Measurements from ENCODE around the gene PARL.

- no peak for TF ChIP-seq GATA3 (IDR thresholded peaks at IDR 0.05; ENCODE audit: low read depth, low read length)
- TF ChIP-seq GATA2 (IDR thresholded peaks at IDR 0.05; ENCODE audit: low read depth, low read length) = no peak
These were observed 6.6 kb downstream of the PARL start for GRCh38 chr3:183878071-183878470.
